H1 (cell line): ENCODE data around the gene AHDC1. TPM values are rescaled to one million over a fixed set of nuclear protein-coding genes. Genes with fewer than 3 reads are reported as not detected.

ENCODE experiments used
- ATF2 ChIP-seq: IDR thresholded peaks from 2 replicates; pipeline ENCODE4 v1.6.1; 2012; ENCODE audit warnings: low read length, inconsistent platforms
- CHD7 ChIP-seq: fragments of 300-600 bp; sonication (generic); IDR thresholded peaks from 2 replicates; pipeline ENCODE4 v1.7.1; 2012; ENCODE audit warnings: low read length, moderate library complexity, mild to moderate bottlenecking, inconsistent platforms; ENCODE audit not compliant: insufficient replicate concordance
- CTCF ChIP-seq, 3 experiments: IDR thresholded peaks; 1 replicate in 2 of 3; 2 replicates in 1 of 3; pipeline versions ENCODE4 v1.5.1 to v1.6.1; 2011; ENCODE audit warnings: low read length in 3 of 3, mild to moderate bottlenecking in 3 of 3, inconsistent platforms in 2 of 3, low read depth in 1 of 3, moderate library complexity in 1 of 3; ENCODE audit not compliant: insufficient read depth in 1 of 3; ENCODE audit errors: control extremely low read depth in 1 of 3
- POLR2A ChIP-seq, 2 experiments: IDR thresholded peaks; 1 replicate in 1 of 2; 2 replicates in 1 of 2; pipeline ENCODE4 v1.6.1; 2011; ENCODE audit warnings: low read depth in 2 of 2, low read length in 2 of 2, mild to moderate bottlenecking in 2 of 2; ENCODE audit errors: control extremely low read depth in 1 of 2
- POLR2AphosphoS5 ChIP-seq: IDR thresholded peaks from 2 replicates; pipeline ENCODE4 v1.6.1; 2011; ENCODE audit warnings: low read depth, low read length
- SAP30 ChIP-seq: fragments of 300-600 bp; sonication (generic); IDR thresholded peaks from 2 replicates; pipeline ENCODE4 v1.7.1; 2012; ENCODE audit warnings: low read length, moderate library complexity, mild to moderate bottlenecking, inconsistent platforms; ENCODE audit not compliant: insufficient read depth, insufficient replicate concordance
- polyA plus RNA-seq, 7 experiments: library from polyadenylated mRNA; depleted of rRNA in 3 of 7; stranded (reverse) in 5 of 7; unstranded in 2 of 7; fragments of >200 nt in 5 of 7; fragments of 200-250 nt in 2 of 7; gene quantifications; 1 replicate in 5 of 7; 2 replicates in 1 of 7; 4 replicates in 1 of 7; pipeline versions ENCODE4 v1.2.1 to v1.2.3, GENCODE V29; 2011 to 2013; ENCODE audit warnings: missing spikeins in 2 of 7, mixed read lengths in 2 of 7
- total RNA-seq: library from RNA; stranded (reverse); fragmentation: NEBNext Ultra II Directional; extraction: Animal tissue kit (Norgen Biotek cat#: 25700); gene quantifications from 2 replicates; pipeline ENCODE4 v1.2.1, GENCODE V29; 2021

AHDC1 gene
- total and polyA plus RNA-seq, 2 of the 8 experiments (the other 6 are each of a cell fraction or from before 2014, with no cell fraction given): 4.4 to 35.1 TPM

GRCh38 chr1:27609210-27609555 lies 5.2 kb upstream of the AHDC1 start (continued):
- TF ChIP-seq ATF2 (no peak), POLR2A (IDR thresholded peaks at IDR 0.05; ENCODE audit: control extremely low read depth in 1 of 2, low read depth in 2 of 2, low read length in 2 of 2) (no peak), CHD7 (no peak), POLR2AphosphoS5 (no peak), SAP30 (no peak), CTCF (IDR thresholded peaks at IDR 0.05; ENCODE audit: control extremely low read depth in 1 of 3, insufficient read depth in 1 of 3, low read depth in 1 of 3, low read length in 3 of 3) (no peak)
